ENCODE data around the gene DZIP1.
"Not testable (repeated sequence)": the region's sequence is repeated elsewhere in the genome, so short reads cannot be mapped to it uniquely, and the experiment has no call there.

The DZIP1 gene, protein sequence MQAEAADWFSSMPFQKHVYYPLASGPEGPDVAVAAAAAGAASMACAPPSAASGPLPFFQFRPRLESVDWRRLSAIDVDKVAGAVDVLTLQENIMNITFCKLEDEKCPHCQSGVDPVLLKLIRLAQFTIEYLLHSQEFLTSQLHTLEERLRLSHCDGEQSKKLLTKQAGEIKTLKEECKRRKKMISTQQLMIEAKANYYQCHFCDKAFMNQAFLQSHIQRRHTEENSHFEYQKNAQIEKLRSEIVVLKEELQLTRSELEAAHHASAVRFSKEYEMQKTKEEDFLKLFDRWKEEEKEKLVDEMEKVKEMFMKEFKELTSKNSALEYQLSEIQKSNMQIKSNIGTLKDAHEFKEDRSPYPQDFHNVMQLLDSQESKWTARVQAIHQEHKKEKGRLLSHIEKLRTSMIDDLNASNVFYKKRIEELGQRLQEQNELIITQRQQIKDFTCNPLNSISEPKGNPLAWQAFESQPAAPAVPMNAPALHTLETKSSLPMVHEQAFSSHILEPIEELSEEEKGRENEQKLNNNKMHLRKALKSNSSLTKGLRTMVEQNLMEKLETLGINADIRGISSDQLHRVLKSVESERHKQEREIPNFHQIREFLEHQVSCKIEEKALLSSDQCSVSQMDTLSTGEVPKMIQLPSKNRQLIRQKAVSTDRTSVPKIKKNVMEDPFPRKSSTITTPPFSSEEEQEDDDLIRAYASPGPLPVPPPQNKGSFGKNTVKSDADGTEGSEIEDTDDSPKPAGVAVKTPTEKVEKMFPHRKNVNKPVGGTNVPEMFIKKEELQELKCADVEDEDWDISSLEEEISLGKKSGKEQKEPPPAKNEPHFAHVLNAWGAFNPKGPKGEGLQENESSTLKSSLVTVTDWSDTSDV

DNA sequence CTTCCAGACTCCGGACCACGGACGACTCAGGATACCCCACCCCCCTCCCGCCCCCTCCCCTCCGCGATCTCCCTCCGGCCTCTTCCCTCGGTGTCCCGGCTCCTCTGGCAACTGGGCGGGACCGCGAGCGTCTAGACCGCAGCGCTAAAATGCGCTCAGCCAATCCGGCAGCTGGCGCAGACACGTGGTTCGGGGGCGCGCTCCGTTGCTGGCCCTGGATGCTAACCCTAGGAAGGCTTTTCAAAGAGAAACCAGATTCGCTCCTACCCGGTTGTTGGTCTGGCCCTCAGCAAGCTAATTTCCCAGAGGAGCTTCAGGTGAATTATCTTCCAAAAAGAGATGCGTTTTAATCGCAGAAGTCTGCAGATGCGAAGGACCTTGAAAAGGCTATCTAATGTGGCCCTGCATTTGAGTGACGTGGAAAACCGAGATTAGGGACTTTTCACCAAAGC, at the start of gene DZIP1:
DZIP1 (minus strand) TSS at position 106 of the 452 bp plus-strand sequence. CDS start 2,677 bp downstream, outside the sequence.
- DNase-seq (ENCODE audit: low read depth): peak; percentile 88
- TF ChIP-seq, protein P1, sequence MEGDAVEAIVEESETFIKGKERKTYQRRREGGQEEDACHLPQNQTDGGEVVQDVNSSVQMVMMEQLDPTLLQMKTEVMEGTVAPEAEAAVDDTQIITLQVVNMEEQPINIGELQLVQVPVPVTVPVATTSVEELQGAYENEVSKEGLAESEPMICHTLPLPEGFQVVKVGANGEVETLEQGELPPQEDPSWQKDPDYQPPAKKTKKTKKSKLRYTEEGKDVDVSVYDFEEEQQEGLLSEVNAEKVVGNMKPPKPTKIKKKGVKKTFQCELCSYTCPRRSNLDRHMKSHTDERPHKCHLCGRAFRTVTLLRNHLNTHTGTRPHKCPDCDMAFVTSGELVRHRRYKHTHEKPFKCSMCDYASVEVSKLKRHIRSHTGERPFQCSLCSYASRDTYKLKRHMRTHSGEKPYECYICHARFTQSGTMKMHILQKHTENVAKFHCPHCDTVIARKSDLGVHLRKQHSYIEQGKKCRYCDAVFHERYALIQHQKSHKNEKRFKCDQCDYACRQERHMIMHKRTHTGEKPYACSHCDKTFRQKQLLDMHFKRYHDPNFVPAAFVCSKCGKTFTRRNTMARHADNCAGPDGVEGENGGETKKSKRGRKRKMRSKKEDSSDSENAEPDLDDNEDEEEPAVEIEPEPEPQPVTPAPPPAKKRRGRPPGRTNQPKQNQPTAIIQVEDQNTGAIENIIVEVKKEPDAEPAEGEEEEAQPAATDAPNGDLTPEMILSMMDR (IDR thresholded peaks at IDR 0.05; ENCODE audit: low read length, missing control alignments): no peak
- H3K4me3 ChIP-seq (replicated peaks; ENCODE audit: low read depth, low read length): peak within 1 kb of the TSS; percentile 73

DNA sequence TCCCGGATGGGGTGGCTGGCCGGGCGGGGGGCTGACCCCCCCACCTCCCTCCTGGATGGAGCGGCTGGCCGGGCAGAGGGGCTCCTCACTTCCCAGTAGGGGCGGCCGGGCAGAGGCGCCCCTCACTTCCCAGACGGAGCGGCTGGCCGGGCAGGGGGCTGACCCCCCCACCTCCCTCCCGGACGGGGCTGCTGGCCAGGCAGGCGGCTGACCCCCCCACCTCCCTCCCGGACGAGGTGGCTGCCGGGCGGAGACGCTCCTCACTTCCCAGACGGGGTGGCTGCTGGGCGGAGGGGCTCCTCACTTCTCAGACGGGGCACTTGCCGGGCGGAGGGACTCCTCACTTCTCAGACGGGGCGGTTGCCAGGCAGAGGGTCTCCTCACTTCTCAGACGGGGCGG, 46.5 kb upstream of the DZIP1 start:
- H3K4me3 ChIP-seq (replicated peaks; ENCODE audit: low read depth, low read length); DNase-seq (ENCODE audit: low read depth): not testable (repeated sequence)

DNA sequence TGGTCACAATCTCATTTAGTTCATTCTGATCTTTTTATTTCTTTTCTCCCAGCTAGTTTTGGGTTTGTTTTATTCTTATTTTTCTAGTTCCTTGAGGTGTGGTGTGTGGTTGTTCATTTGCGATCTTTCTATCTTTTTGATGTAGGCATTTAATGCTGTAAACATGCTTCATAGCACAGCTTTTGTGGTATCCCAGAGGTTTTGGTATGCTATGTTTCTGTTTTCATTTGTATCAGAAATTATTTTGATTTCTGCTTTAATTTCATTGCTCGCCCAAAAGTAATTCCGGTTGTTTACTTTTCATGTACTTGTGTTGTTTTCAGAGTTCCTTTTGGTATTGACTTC, 45.0 kb upstream of the DZIP1 start:
- no peak overlapping the region for H3K4me3 ChIP-seq (replicated peaks; ENCODE audit: low read depth, low read length)
- no peak for DNase-seq (ENCODE audit: low read depth)
- TF ChIP-seq, protein P1 (IDR thresholded peaks at IDR 0.05; ENCODE audit: low read length, missing control alignments): no peak

DNA sequence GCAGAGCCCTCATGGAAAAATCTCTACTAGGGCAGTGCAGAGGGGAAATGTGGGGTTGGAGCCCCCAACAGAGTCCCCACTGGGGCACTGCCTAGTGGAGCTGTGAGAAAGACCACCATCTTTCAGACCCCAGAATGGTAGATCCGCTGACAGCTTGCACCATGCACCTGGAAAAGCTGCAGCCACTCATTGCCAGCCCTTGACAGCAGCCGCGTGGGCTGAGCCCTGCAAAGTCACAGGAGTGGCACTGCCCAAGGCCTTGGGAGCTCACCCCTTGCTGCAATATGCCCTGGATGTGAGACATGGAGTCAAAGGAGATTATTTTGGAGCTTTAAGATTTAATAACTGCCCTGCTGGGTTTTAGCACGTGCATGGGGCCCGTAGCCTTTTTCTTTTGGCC, 40.5 kb upstream of the DZIP1 start:
- not testable (repeated sequence) for DNase-seq (ENCODE audit: low read depth); H3K4me3 ChIP-seq (replicated peaks; ENCODE audit: low read depth, low read length)

DNA sequence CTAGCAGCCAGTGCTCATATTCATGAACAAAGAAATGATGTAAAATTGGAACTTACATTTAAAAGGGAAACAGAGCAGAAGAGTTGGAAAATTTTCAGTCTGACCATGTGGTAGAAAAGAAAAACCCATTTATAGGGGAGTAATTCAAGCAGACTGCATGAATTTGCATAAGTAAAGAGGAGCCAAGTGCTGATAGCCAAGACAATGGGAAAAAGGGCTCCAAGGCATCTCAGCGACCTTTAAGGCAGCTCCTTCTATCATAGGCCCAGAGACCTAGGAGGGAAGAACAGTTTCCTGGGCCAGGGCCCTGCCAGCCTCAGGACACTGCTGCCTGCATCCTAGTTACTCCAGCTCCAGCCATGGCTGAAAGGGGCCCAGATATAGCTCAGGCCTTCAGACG, 39.9 kb upstream of the DZIP1 start:
- DNase-seq (ENCODE audit: low read depth): no peak
- TF ChIP-seq, protein P1 (IDR thresholded peaks at IDR 0.05; ENCODE audit: low read length, missing control alignments): no peak
- H3K4me3 ChIP-seq (replicated peaks; ENCODE audit: low read depth, low read length): no peak overlapping the region

DNA sequence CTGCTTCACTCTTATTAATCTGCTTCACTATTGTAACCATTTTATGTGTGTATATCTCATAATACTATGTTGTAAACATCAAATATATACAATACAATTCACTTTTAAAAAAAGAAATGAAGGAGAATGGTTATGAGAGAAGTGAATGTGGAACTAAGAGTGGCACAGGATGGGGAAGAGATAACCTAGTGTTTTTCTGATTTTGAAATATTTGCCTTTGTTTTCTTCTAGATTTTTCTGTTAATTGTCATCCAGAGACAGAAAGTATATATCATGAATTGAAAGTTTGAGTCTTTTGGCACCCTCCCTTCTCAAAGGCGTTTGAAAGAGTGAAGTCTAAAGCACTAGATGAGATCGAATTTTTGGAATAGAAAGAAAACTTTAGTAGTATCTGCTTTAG, 35.2 kb upstream of the DZIP1 start:
- H3K4me3 ChIP-seq (replicated peaks; ENCODE audit: low read depth, low read length): peak overlapping the region; percentile 26
- TF ChIP-seq, protein P1 (IDR thresholded peaks at IDR 0.05; ENCODE audit: low read length, missing control alignments): no peak
- no peak for DNase-seq (ENCODE audit: low read depth)

DNA sequence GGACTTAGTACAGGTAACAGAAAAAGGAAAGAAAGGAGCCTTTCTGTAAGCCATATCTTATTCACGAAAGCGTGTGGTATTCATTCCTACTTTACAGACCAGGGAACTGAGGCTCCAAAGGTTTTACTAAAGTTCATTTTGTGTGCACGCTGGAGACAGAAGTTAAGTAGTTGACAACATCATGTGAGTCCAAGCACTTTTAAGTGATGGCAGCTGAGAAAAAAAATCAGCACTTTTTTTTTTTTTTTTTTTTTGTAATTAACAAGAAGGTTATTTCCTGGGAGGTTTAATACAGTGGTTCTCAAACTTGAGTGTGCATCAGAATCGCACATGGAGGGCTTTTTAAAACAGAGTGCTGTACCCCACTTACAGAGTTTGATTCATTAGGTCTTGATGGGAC, 34.5 kb upstream of the DZIP1 start:
- no peak for DNase-seq (ENCODE audit: low read depth)
- TF ChIP-seq, protein P1 (IDR thresholded peaks at IDR 0.05; ENCODE audit: low read length, missing control alignments): no peak
- H3K4me3 ChIP-seq (replicated peaks; ENCODE audit: low read depth, low read length): peak overlapping the region; percentile 90

Measured in fibroblast of pulmonary artery (primary cell).